Measurements from ENCODE around the gene TULP4.

TULP4 gene

DNA sequence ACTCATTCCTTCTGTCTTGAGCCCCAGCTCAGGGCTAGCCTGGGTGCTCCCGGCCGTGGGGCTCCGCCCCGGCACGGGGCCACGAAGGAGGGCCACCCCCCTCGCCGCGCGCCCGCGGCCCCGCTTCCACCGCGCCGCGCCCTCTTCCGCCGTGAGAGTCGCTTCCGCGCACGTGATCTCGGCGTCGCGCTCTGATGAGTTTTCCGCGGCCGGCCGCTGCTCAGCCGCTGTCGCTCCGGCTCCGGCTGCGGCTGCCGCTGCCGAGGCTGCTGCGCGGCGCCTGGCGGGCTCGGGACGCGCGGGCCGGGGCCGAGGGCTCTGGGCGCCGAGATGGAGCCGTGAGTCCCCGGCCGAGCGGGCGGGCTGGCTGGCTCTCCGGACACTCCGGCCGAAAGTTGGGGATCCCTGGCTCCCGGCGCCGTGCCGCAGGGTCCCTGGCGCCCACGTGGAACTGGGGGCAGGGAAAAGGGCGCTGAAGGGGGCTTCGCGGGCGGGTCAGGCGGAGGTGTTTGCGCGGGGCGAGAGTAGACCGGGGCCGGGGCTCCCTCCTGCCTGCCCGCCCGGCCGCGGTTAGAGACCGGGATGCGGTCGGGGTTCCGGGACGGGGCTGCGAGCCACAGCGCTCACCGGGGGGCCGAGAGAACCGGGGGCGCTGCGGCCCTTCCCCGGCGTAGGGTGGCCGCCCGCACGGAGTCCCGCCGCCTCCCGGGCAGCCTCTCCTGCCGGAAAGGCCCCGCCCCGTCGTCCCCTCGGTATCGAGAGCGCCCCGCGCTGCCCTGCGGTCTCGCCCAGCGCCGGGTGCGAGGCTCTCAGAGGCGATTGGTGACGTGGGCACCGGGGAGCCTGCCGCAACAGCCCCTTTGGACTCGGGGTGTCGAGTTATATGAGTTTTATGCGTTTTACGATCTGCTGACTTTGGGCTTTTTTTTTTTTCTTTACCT is 247.9 kb downstream of the TULP4 start, which contains the start of gene TMEM181:
TSS of gene TMEM181 (plus strand) at position 197 of the 941 bp plus-strand sequence. CDS start at position 331, 134 bp downstream.
- DNase-seq (ENCODE audit: low spot score), result peak; percentile 85

GRCh38 chr6:158560836-158561320 is 248.6 kb downstream of the TULP4 start:
- DNase-seq (ENCODE audit: low spot score), result peak; percentile 25

Data from RKO (cell line).